Lower lobe of right lung (tissue), 2 donors: Measurements from ENCODE around the gene KRT77. TPM values are rescaled to one million over a fixed set of nuclear protein-coding genes. Genes with fewer than 3 reads are reported as not detected.

Experiments used
- ATAC-seq, 2 donors: fragments of 200-7000 bp; cut with Tn5 transposase; one replicate each; pipeline ENCODE4 v1.9.1; 2020 to 2022; ENCODE audit warnings: mild to moderate bottlenecking in 2 of 2, moderate library complexity in 2 of 2
- DNase-seq: peaks from one replicate; pipeline ENCODE4 v3.0.0-alpha.2; 2020
- H3K27ac ChIP-seq: fragments of 200-600 bp; one replicate; pipeline ENCODE4 v1.8.0; 2022
- H3K27me3 ChIP-seq: fragments of 200-600 bp; one replicate; pipeline ENCODE4 v1.8.0; 2022; ENCODE audit warnings: low read depth
- H3K36me3 ChIP-seq: fragments of 200-600 bp; one replicate; pipeline ENCODE4 v1.8.0; 2022; ENCODE audit warnings: mild to moderate bottlenecking
- H3K4me1 ChIP-seq: fragments of 200-600 bp; one replicate; pipeline ENCODE4 v1.8.0; 2022
- H3K4me3 ChIP-seq: fragments of 200-600 bp; one replicate; pipeline ENCODE4 v1.8.0; 2022; ENCODE audit warnings: mild to moderate bottlenecking
- H3K9me3 ChIP-seq: fragments of 200-600 bp; one replicate; pipeline ENCODE4 v1.8.0; 2022
- intact Hi-C: fragments of 100-400 bp; cut with DNase I; formaldehyde crosslinking; loops from one replicate; pipeline ENCODE4 v1.11.0; 2022
- total RNA-seq: library from RNA; stranded (reverse); fragmentation: NEBNext Ultra II Directional; extraction: Animal tissue kit (Norgen Biotek cat#: 25700); gene quantifications from one replicate; pipeline ENCODE4 v1.2.1, GENCODE V29; 2021
- TF ChIP-seq, protein P1 (sequence below): fragments of 200-600 bp; IDR thresholded peaks from one replicate; pipeline ENCODE4 v1.8.0; 2022; ENCODE audit warnings: antibody characterized with exemption, mild to moderate bottlenecking
- donor health status: DM: no; HTN: yes; CAD: no; lungs with severe emphysema.

KRT77 gene
- total RNA-seq, 1 donor from 2014 or later: not detected

DNA sequence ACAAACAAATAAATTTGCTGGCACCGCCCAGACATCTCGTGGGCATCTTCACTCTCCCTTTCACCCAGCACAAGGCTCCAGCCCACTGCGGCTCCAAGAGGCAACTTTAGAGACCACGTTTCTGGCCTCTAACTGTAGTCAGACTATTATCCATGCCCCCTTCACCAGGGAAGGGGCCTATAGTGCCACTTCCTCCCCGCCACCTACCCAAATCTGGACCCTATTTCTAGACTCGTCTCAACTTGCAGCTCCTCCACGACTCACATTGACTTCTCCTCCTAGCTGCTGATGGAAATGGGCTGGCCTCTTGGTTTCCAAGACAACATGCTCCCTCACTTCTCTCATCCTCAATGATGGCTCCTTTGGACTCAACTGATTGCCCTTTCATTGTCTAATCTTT lies 35.4 kb downstream of the KRT77 start:
- DNase-seq (no peak), ATAC-seq (no peak)
- H3K27me3 ChIP-seq: peaks cover 7% of the 10 kb centered on the region
- no peaks in the 10 kb centered on the region for H3K36me3 ChIP-seq
- H3K4me3 ChIP-seq: no peak overlapping the region
- H3K9me3 ChIP-seq: no peaks in the 10 kb centered on the region
- no peaks in the 10 kb centered on the region for H3K4me1 ChIP-seq
- no peak overlapping the region for H3K27ac ChIP-seq
- intact Hi-C loops: no loop called here
- TF ChIP-seq, protein P1, sequence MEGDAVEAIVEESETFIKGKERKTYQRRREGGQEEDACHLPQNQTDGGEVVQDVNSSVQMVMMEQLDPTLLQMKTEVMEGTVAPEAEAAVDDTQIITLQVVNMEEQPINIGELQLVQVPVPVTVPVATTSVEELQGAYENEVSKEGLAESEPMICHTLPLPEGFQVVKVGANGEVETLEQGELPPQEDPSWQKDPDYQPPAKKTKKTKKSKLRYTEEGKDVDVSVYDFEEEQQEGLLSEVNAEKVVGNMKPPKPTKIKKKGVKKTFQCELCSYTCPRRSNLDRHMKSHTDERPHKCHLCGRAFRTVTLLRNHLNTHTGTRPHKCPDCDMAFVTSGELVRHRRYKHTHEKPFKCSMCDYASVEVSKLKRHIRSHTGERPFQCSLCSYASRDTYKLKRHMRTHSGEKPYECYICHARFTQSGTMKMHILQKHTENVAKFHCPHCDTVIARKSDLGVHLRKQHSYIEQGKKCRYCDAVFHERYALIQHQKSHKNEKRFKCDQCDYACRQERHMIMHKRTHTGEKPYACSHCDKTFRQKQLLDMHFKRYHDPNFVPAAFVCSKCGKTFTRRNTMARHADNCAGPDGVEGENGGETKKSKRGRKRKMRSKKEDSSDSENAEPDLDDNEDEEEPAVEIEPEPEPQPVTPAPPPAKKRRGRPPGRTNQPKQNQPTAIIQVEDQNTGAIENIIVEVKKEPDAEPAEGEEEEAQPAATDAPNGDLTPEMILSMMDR: no peak

DNA sequence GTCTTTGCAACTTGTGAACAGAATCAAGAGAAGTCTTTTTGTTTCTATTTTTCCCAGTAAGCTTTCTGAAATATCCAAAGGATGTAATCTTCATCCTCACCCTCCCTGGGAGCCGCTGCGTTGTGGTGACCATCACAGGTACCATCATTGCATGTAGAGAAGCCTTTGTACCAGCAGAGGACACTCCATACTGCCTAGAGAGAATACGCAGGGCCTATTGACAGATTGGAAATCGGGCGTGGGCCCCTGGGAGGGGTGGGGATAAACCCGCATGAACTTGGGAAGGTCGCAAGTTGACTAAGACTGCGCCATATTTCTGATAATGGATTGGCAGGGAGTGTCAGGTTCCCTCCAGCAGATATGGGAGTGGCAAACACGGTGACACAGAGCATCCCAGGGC lies 35.8 kb downstream of the KRT77 start:
- ATAC-seq (no peak), DNase-seq (no peak)
- TF ChIP-seq, protein P1: no peak
- Histone ChIP-seq H3K27me3 (peaks cover 7% of the 10 kb centered on the region), H3K4me1 (no peaks in the 10 kb centered on the region), H3K27ac (no peak overlapping the region), H3K9me3 (no peaks in the 10 kb centered on the region), H3K36me3 (no peaks in the 10 kb centered on the region), H3K4me3 (no peak overlapping the region)
- intact Hi-C loops: no loop called here

DNA sequence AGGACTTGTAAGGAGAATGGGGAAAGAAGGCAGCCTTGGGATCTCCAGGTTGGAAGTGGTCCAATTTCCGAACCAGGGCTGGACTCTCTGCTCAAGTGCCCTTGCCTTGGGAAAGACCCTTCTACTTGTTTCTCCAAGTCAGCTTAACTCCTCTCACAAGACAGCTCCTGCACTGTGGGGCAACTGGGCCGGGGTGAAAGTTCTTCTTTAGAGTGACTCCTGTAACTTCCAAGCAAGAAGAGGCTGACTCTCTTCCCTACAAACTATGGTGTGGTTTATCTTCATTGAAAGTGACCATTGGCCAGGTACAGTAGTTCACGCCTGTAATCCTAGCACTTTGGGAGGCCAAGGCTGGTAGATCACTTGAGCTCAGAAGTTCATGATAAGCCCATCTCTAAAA lies 36.9 kb downstream of the KRT77 start:
- no peak overlapping the region for H3K27ac ChIP-seq
- no peak overlapping the region for H3K4me3 ChIP-seq
- intact Hi-C loops: no loop called here
- TF ChIP-seq, protein P1: no peak
- no peak for ATAC-seq
- no peak for DNase-seq
- H3K4me1 ChIP-seq: no peaks in the 10 kb centered on the region
- no peaks in the 10 kb centered on the region for H3K9me3 ChIP-seq
- H3K36me3 ChIP-seq: no peaks in the 10 kb centered on the region
- H3K27me3 ChIP-seq: peaks cover 7% of the 10 kb centered on the region

DNA sequence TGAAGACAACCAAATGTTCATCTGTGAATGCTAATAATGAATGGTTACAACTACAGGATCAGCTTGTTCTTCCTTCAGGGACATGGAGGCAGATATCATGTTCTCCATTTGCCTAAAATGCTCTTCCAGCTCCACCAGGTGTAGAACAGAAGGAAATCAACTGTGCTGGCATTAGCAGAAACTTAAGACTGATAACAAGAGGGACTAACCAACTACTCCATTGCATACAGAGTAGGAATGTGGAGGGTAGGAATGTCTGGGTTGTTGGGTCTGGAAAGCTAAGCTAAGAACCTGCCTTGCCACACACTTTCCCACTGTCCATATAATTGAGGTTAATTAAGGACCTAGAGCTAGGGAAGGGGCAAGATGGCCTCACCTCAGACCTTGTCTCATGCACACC lies 39.9 kb downstream of the KRT77 start:
- H3K36me3 ChIP-seq: no peaks in the 10 kb centered on the region
- no peaks in the 10 kb centered on the region for H3K9me3 ChIP-seq
- no peak overlapping the region for H3K27ac ChIP-seq
- no peaks in the 10 kb centered on the region for H3K4me1 ChIP-seq
- intact Hi-C loops: no loop called here
- no peak overlapping the region for H3K4me3 ChIP-seq
- DNase-seq (no peak), ATAC-seq (no peak)
- TF ChIP-seq, protein P1: no peak
- peaks cover 7% of the 10 kb centered on the region for H3K27me3 ChIP-seq

DNA sequence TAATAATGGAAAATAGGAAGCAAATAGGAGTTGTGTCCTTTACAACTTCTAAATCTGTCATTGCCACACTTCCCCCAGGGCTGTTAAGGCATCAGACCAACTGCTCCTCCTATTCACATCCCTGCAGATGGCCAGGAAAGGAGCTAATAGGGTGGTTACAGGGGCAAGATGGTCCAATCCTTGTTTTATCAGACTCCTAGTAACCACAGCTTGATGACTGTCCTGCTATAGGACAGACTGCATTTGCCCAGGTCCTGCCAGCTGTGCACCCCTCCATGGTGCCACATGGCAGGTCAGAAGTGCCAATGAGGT lies 40.5 kb downstream of the KRT77 start:
- DNase-seq (no peak), ATAC-seq (no peak)
- H3K27me3 ChIP-seq: peaks cover 6% of the 10 kb centered on the region
- no peaks in the 10 kb centered on the region for H3K9me3 ChIP-seq
- no peak overlapping the region for H3K27ac ChIP-seq
- TF ChIP-seq, protein P1: no peak
- H3K36me3 ChIP-seq: no peaks in the 10 kb centered on the region
- intact Hi-C loops: no loop called here
- no peak overlapping the region for H3K4me3 ChIP-seq
- H3K4me1 ChIP-seq: no peaks in the 10 kb centered on the region
